Activated naive CD8-positive, alpha-beta T cell treated with anti-CD3 and anti-CD28 coated beads, Interleukin-2, amount 50 U/mL, for 24 hours (primary cell): ENCODE data around the gene EHMT1.
"Not testable (repeated sequence)": the region's sequence is repeated elsewhere in the genome, so short reads cannot be mapped to it uniquely, and the experiment has no call there.

Experiments used
- ATAC-seq: fragments of 150-1000 bp; cut with Tn5 transposase; one replicate; pipeline ENCODE4 v1.10.0; 2021
- DNase-seq: peaks from one replicate; pipeline ENCODE4 v3.0.0; 2021
- H3K27ac Mint-ChIP-seq: one replicate; pipeline ENCODE4 v1.8.0; 2021; ENCODE audit warnings: mild to moderate bottlenecking, mixed read lengths
- H3K27me3 Mint-ChIP-seq: one replicate; pipeline ENCODE4 v1.8.0; 2021; ENCODE audit warnings: mixed read lengths
- H3K36me3 Mint-ChIP-seq: one replicate; pipeline ENCODE4 v1.8.0; 2021; ENCODE audit warnings: low read depth, mixed read lengths
- H3K4me1 Mint-ChIP-seq: one replicate; pipeline ENCODE4 v1.8.0; 2021; ENCODE audit warnings: mixed read lengths
- H3K4me3 Mint-ChIP-seq: one replicate; pipeline ENCODE4 v1.8.0; 2021; ENCODE audit warnings: mild to moderate bottlenecking, moderate library complexity, mixed read lengths
- H3K9me3 Mint-ChIP-seq: one replicate; pipeline ENCODE4 v1.8.0; 2021; ENCODE audit warnings: mixed read lengths

EHMT1 gene

GRCh38 chr9:137724818-137725240 is 106.0 kb downstream of the EHMT1 start:
- Mint-ChIP-seq H3K36me3 (peaks cover 69% of the 10 kb centered on the region), H3K27ac (peak overlapping the region; percentile 22), H3K4me1 (peaks cover 39% of the 10 kb centered on the region), H3K27me3 (no peaks in the 10 kb centered on the region), H3K9me3 (peaks cover 22% of the 10 kb centered on the region), H3K4me3 (no peak overlapping the region)
- ATAC-seq = no peak
- DNase-seq = no peak

- Mint-ChIP-seq H3K4me1 (peaks cover 39% of the 10 kb centered on the region), H3K27ac (no peak overlapping the region), H3K27me3 (no peaks in the 10 kb centered on the region), H3K4me3 (no peak overlapping the region), H3K9me3 (peaks cover 22% of the 10 kb centered on the region), H3K36me3 (peaks cover 69% of the 10 kb centered on the region)
- no peak for ATAC-seq
- DNase-seq = no peak
These were observed 106.8 kb downstream of the EHMT1 start for GRCh38 chr9:137725598-137725997.

- Mint-ChIP-seq H3K36me3 (peaks cover 72% of the 10 kb centered on the region), H3K9me3 (peaks cover 21% of the 10 kb centered on the region), H3K4me1 (peaks cover 39% of the 10 kb centered on the region)
- not testable (repeated sequence) for ATAC-seq, H3K27ac Mint-ChIP-seq, H3K4me3 Mint-ChIP-seq, DNase-seq, H3K27me3 Mint-ChIP-seq
These were observed 107.5 kb downstream of the EHMT1 start for GRCh38 chr9:137726336-137726735.

- Mint-ChIP-seq H3K27me3 (no peaks in the 10 kb centered on the region), H3K27ac (no peak overlapping the region), H3K4me1 (peaks cover 35% of the 10 kb centered on the region), H3K9me3 (peaks cover 17% of the 10 kb centered on the region), H3K36me3 (peaks cover 72% of the 10 kb centered on the region), H3K4me3 (no peak overlapping the region)
- ATAC-seq (no peak), DNase-seq (no peak)
These were observed 108.0 kb downstream of the EHMT1 start for GRCh38 chr9:137726764-137727163.

GRCh38 chr9:137727716-137728115 is 108.9 kb downstream of the EHMT1 start:
- Mint-ChIP-seq H3K36me3 (peaks cover 71% of the 10 kb centered on the region), H3K4me1 (peaks cover 26% of the 10 kb centered on the region), H3K27me3 (no peaks in the 10 kb centered on the region), H3K27ac (no peak overlapping the region), H3K4me3 (no peak overlapping the region), H3K9me3 (peaks cover 18% of the 10 kb centered on the region)
- ATAC-seq (no peak), DNase-seq (no peak)

GRCh38 chr9:137728444-137729311 is 109.9 kb downstream of the EHMT1 start:
- H3K27me3 Mint-ChIP-seq = no peaks in the 10 kb centered on the region
- H3K27ac Mint-ChIP-seq = no peak overlapping the region
- H3K9me3 Mint-ChIP-seq = peaks cover 24% of the 10 kb centered on the region
- H3K4me3 Mint-ChIP-seq = no peak overlapping the region
- no peak for ATAC-seq
- no peak for DNase-seq
- H3K36me3 Mint-ChIP-seq = peaks cover 80% of the 10 kb centered on the region
- peaks cover 21% of the 10 kb centered on the region for H3K4me1 Mint-ChIP-seq

- Mint-ChIP-seq H3K27me3 (no peaks in the 10 kb centered on the region), H3K9me3 (peaks cover 20% of the 10 kb centered on the region), H3K4me3 (no peak overlapping the region), H3K27ac (no peak overlapping the region), H3K4me1 (peaks cover 5% of the 10 kb centered on the region), H3K36me3 (peaks cover 73% of the 10 kb centered on the region)
- ATAC-seq (no peak), DNase-seq (no peak)
These were observed 112.6 kb downstream of the EHMT1 start for GRCh38 chr9:137731216-137731946.

- Mint-ChIP-seq H3K27me3 (no peaks in the 10 kb centered on the region), H3K4me1 (no peaks in the 10 kb centered on the region), H3K27ac (no peak overlapping the region), H3K36me3 (peaks cover 65% of the 10 kb centered on the region), H3K9me3 (peaks cover 17% of the 10 kb centered on the region), H3K4me3 (no peak overlapping the region)
- DNase-seq (no peak), ATAC-seq (no peak)
These were observed 113.4 kb downstream of the EHMT1 start for GRCh38 chr9:137731947-137732813.

- H3K4me1 Mint-ChIP-seq = peaks cover 5% of the 10 kb centered on the region
- no peak overlapping the region for H3K4me3 Mint-ChIP-seq
- DNase-seq = no peak
- H3K27me3 Mint-ChIP-seq = no peaks in the 10 kb centered on the region
- H3K9me3 Mint-ChIP-seq = peaks cover 17% of the 10 kb centered on the region
- no peak for ATAC-seq
- no peak overlapping the region for H3K27ac Mint-ChIP-seq
- H3K36me3 Mint-ChIP-seq = peaks cover 60% of the 10 kb centered on the region
These were observed 114.6 kb downstream of the EHMT1 start for GRCh38 chr9:137733429-137733828.

- H3K9me3 Mint-ChIP-seq = peaks cover 17% of the 10 kb centered on the region
- H3K27me3 Mint-ChIP-seq = no peaks in the 10 kb centered on the region
- no peak overlapping the region for H3K27ac Mint-ChIP-seq
- peaks cover 9% of the 10 kb centered on the region for H3K4me1 Mint-ChIP-seq
- DNase-seq (no peak), ATAC-seq (no peak)
- H3K4me3 Mint-ChIP-seq = no peak overlapping the region
- H3K36me3 Mint-ChIP-seq = peaks cover 61% of the 10 kb centered on the region
These were observed 115.4 kb downstream of the EHMT1 start for GRCh38 chr9:137734181-137734580.

- Mint-ChIP-seq H3K9me3 (peaks cover 10% of the 10 kb centered on the region), H3K36me3 (peaks cover 35% of the 10 kb centered on the region), H3K27ac (peak overlapping the region; percentile 45)
- not testable (repeated sequence) for ATAC-seq, DNase-seq, H3K27me3 Mint-ChIP-seq, H3K4me1 Mint-ChIP-seq, H3K4me3 Mint-ChIP-seq
These were observed 119.4 kb downstream of the EHMT1 start for GRCh38 chr9:137738182-137738696.

- Mint-ChIP-seq H3K27me3 (no peaks in the 10 kb centered on the region), H3K4me1 (peaks cover 9% of the 10 kb centered on the region), H3K4me3 (no peak overlapping the region), H3K9me3 (peaks cover 8% of the 10 kb centered on the region), H3K36me3 (peaks cover 34% of the 10 kb centered on the region), H3K27ac (no peak overlapping the region)
- DNase-seq (no peak), ATAC-seq (no peak)
These were observed 119.9 kb downstream of the EHMT1 start for GRCh38 chr9:137738703-137739102.

- H3K36me3 Mint-ChIP-seq = peaks cover 32% of the 10 kb centered on the region
- no peak for DNase-seq
- no peaks in the 10 kb centered on the region for H3K9me3 Mint-ChIP-seq
- H3K4me3 Mint-ChIP-seq = no peak overlapping the region
- no peaks in the 10 kb centered on the region for H3K27me3 Mint-ChIP-seq
- ATAC-seq = no peak
- no peak overlapping the region for H3K27ac Mint-ChIP-seq
- peaks cover 12% of the 10 kb centered on the region for H3K4me1 Mint-ChIP-seq
These were observed 120.8 kb downstream of the EHMT1 start for GRCh38 chr9:137739371-137740309.
